Fibroblast of lung (primary cell): ENCODE measurements around the gene IQCB1. TPM values are rescaled to one million over a fixed set of nuclear protein-coding genes. Genes with fewer than 3 reads are reported as not detected.

Experiments used
- DNase-seq, 2 donors: peaks; one replicate each; pipeline versions ENCODE4 v3.0.0 to v3.0.0-alpha.2; 2010; ENCODE audit warnings: low read depth in 2 of 2
- H2AFZ ChIP-seq: 2 replicates; pipeline ENCODE4 v1.5.1; 2012; ENCODE audit warnings: low read length, control low read depth, inconsistent platforms
- H3K27ac ChIP-seq: 2 replicates; pipeline ENCODE4 v1.5.1; 2011; ENCODE audit warnings: low read length, control low read depth; ENCODE audit not compliant: insufficient read depth
- H3K27me3 ChIP-seq: 2 replicates; pipeline ENCODE4 v1.5.1; 2011; ENCODE audit warnings: mild to moderate bottlenecking, low read length; ENCODE audit not compliant: control insufficient read depth, insufficient read depth
- H3K36me3 ChIP-seq: 2 replicates; pipeline ENCODE4 v1.5.1; 2011; ENCODE audit warnings: low read length; ENCODE audit not compliant: control insufficient read depth, insufficient read depth
- H3K4me1 ChIP-seq: 2 replicates; pipeline ENCODE4 v1.5.1; 2011; ENCODE audit warnings: low read length; ENCODE audit not compliant: control insufficient read depth, insufficient read depth; ENCODE audit errors: extremely low read depth
- H3K4me2 ChIP-seq: 2 replicates; pipeline ENCODE4 v1.5.1; 2011; ENCODE audit warnings: low read length, control low read depth; ENCODE audit not compliant: insufficient read depth; ENCODE audit errors: extremely low read depth
- H3K4me3 ChIP-seq, 4 experiments: fragments of 200-600 bp in 1 of 4; sonication (generic) in 1 of 4; replicated peaks in 1 of 4; 2 replicates each; pipeline ENCODE4 v1.5.1; 2011 to 2016; ENCODE audit warnings: low read length in 4 of 4, low read depth in 3 of 4, mild to moderate bottlenecking in 3 of 4, control low read depth in 2 of 4, inconsistent platforms in 1 of 4, mixed read lengths in 1 of 4; ENCODE audit not compliant: insufficient read depth in 1 of 4; ENCODE audit errors: control extremely low read depth in 1 of 4
- H3K79me2 ChIP-seq: 2 replicates; pipeline ENCODE4 v1.5.1; 2012; ENCODE audit warnings: mild to moderate bottlenecking, low read length, inconsistent platforms; ENCODE audit not compliant: control insufficient read depth, insufficient read depth
- H3K9ac ChIP-seq: 2 replicates; pipeline ENCODE4 v1.5.1; 2011; ENCODE audit warnings: mild to moderate bottlenecking, low read length, control low read depth; ENCODE audit not compliant: insufficient read depth
- H3K9me3 ChIP-seq: 2 replicates; pipeline ENCODE4 v1.5.1; 2012; ENCODE audit warnings: low read depth, low read length; ENCODE audit not compliant: control insufficient read depth, insufficient read depth
- H4K20me1 ChIP-seq: 2 replicates; pipeline ENCODE4 v1.5.1; 2011; ENCODE audit warnings: low read length; ENCODE audit not compliant: control insufficient read depth, insufficient read depth; ENCODE audit errors: extremely low read depth
- CTCF ChIP-seq, 2 donors: IDR thresholded peaks in 1 of 2; conservative IDR thresholded peaks in 1 of 2; 1 replicate in 1 of 2; 2 replicates in 1 of 2; pipeline ENCODE4 v1.5.1; 2011 to 2012; ENCODE audit warnings: low read length in 2 of 2, control low read depth in 1 of 2, inconsistent platforms in 1 of 2, low read depth in 1 of 2, mild to moderate bottlenecking in 1 of 2
- EZH2 ChIP-seq: IDR thresholded peaks from 2 replicates; pipeline ENCODE4 v1.5.1; 2012; ENCODE audit warnings: low read length, control low read depth, mild to moderate bottlenecking; ENCODE audit errors: missing control alignments
- polyA plus RNA-seq, 2 donors: library from polyadenylated mRNA; depleted of rRNA in 1 of 2; stranded (reverse) in 1 of 2; unstranded in 1 of 2; fragments of >200 nt; gene quantifications; 2 replicates each; pipeline ENCODE4 v1.2.1, GENCODE V29; 2011 to 2012; ENCODE audit warnings: missing spikeins in 1 of 2
- total RNA-seq: library from RNA; depleted of rRNA; stranded (reverse); fragments of >200 nt; gene quantifications from 2 replicates; pipeline ENCODE4 v1.2.1, GENCODE V29; 2014

The IQCB1 gene
- total and polyA plus RNA-seq, 2 donors (not counting 1 experiment from before 2014, with no cell fraction given): 9.2 to 19.3 TPM

- no peak overlapping the region for H3K4me2 ChIP-seq
- H2AFZ ChIP-seq: no peak overlapping the region
These were observed 77.6 kb downstream of the IQCB1 start for GRCh38 chr3:121757087-121757811.

GRCh38 chr3:121752772-121753171, 82.1 kb downstream of the IQCB1 start:
- no peak for DNase-seq
- no peak for TF ChIP-seq EZH2
- Histone ChIP-seq H3K4me2 (no peak overlapping the region), H3K4me1 (peaks cover 4% of the 10 kb centered on the region), H3K79me2 (peaks cover 17% of the 10 kb centered on the region), H3K36me3 (no peaks in the 10 kb centered on the region), H2AFZ (no peak overlapping the region), H3K9me3 (no peaks in the 10 kb centered on the region), H3K4me3 (no peak overlapping the region), H3K9ac (no peak overlapping the region), H3K27me3 (no peaks in the 10 kb centered on the region), H3K27ac (no peak overlapping the region), H4K20me1 (no peaks in the 10 kb centered on the region)

More at GRCh38 chr3:121757087-121757811, 77.6 kb downstream of the IQCB1 start:
- no peaks in the 10 kb centered on the region for H3K4me1 ChIP-seq
- H3K9me3 ChIP-seq: no peaks in the 10 kb centered on the region
- H3K36me3 ChIP-seq: no peaks in the 10 kb centered on the region
- TF ChIP-seq EZH2 (no peak), CTCF (conservative IDR thresholded peaks at IDR 0.05 in 1 of 2, IDR thresholded peaks at IDR 0.05 in 1 of 2; ENCODE audit: low read depth in 1 of 2, low read length in 2 of 2) (no peak)
- no peak overlapping the region for H3K27ac ChIP-seq
- peak in 1 of 2 donors; percentile 14 for DNase-seq
- no peak overlapping the region for H3K4me3 ChIP-seq
- no peak overlapping the region for H3K9ac ChIP-seq
- H3K27me3 ChIP-seq: peaks cover 4% of the 10 kb centered on the region
- no peaks in the 10 kb centered on the region for H3K79me2 ChIP-seq
- H4K20me1 ChIP-seq: no peaks in the 10 kb centered on the region

GRCh38 chr3:121752261-121752660, 82.6 kb downstream of the IQCB1 start:
- no peak overlapping the region for H3K9ac ChIP-seq
- no peaks in the 10 kb centered on the region for H4K20me1 ChIP-seq

More at GRCh38 chr3:121752261-121752660, 82.6 kb downstream of the IQCB1 start:
- peaks cover 4% of the 10 kb centered on the region for H3K4me1 ChIP-seq
- H3K36me3 ChIP-seq: no peaks in the 10 kb centered on the region
- H3K27me3 ChIP-seq: no peaks in the 10 kb centered on the region
- DNase-seq: no peak
- no peak overlapping the region for H3K4me2 ChIP-seq
- H3K79me2 ChIP-seq: peaks cover 22% of the 10 kb centered on the region
- no peak overlapping the region for H3K4me3 ChIP-seq
- no peak overlapping the region for H2AFZ ChIP-seq
- no peak for TF ChIP-seq EZH2
- TF ChIP-seq CTCF (conservative IDR thresholded peaks at IDR 0.05 in 1 of 2, IDR thresholded peaks at IDR 0.05 in 1 of 2; ENCODE audit: low read depth in 1 of 2, low read length in 2 of 2): no peak
- no peak overlapping the region for H3K27ac ChIP-seq
- H3K9me3 ChIP-seq: no peaks in the 10 kb centered on the region
